Cortex of kidney (tissue), 1 donor: ENCODE measurements around the gene SYT1.
"Not testable (repeated sequence)": the region's sequence is repeated elsewhere in the genome, so short reads cannot be mapped to it uniquely, and the experiment has no call there.

Source experiments
- DNase-seq: peaks from one replicate; lab custom pipeline; 2025; lab: John Stamatoyannopoulos, UW

SYT1 gene

GRCh38 chr12:78864403-78864869 lies at the start of gene SYT1:
Gene SYT1, plus strand, starts transcription at chr12:78864774.
- DNase-seq, result no peak

- DNase-seq, result no peak
These were observed 46.1 kb upstream of the SYT1 start for GRCh38 chr12:78818487-78818886.

GRCh38 chr12:78820946-78821345 lies 43.6 kb upstream of the SYT1 start:
- no peak for DNase-seq

GRCh38 chr12:78824918-78825317 lies 39.7 kb upstream of the SYT1 start:
- DNase-seq, result no peak

GRCh38 chr12:78829690-78830089 lies 34.9 kb upstream of the SYT1 start:
- DNase-seq, result no peak

- no peak for DNase-seq
These were observed 29.1 kb upstream of the SYT1 start for GRCh38 chr12:78835493-78835892.

GRCh38 chr12:78840518-78841019 lies 24.0 kb upstream of the SYT1 start:
- not testable (repeated sequence) for DNase-seq

GRCh38 chr12:78853231-78853630 lies 11.3 kb upstream of the SYT1 start:
- no peak for DNase-seq

GRCh38 chr12:78863482-78864402 lies 832 bp upstream of the SYT1 start:
- DNase-seq, result no peak

GRCh38 chr12:78864870-78865463 lies 393 bp downstream of the SYT1 start:
- DNase-seq, result no peak

- DNase-seq, result no peak
These were observed 942 bp downstream of the SYT1 start for GRCh38 chr12:78865516-78865915.

GRCh38 chr12:78866518-78866917 lies 1.9 kb downstream of the SYT1 start:
- no peak for DNase-seq

GRCh38 chr12:78870539-78870938 lies 6.0 kb downstream of the SYT1 start:
- no peak for DNase-seq

- no peak for DNase-seq
These were observed 7.0 kb downstream of the SYT1 start for GRCh38 chr12:78871566-78871965.

- no peak for DNase-seq
These were observed 13.9 kb downstream of the SYT1 start for GRCh38 chr12:78878459-78878858.

- no peak for DNase-seq
These were observed 14.3 kb downstream of the SYT1 start for GRCh38 chr12:78878866-78879265.

GRCh38 chr12:78880078-78880477 lies 15.5 kb downstream of the SYT1 start:
- no peak for DNase-seq

- no peak for DNase-seq
These were observed 17.1 kb downstream of the SYT1 start for GRCh38 chr12:78881685-78882084.

GRCh38 chr12:78885466-78885865 lies 20.9 kb downstream of the SYT1 start:
- DNase-seq, result no peak

GRCh38 chr12:78886719-78887407 lies 22.3 kb downstream of the SYT1 start:
- DNase-seq, result no peak

GRCh38 chr12:78887444-78887843 lies 22.9 kb downstream of the SYT1 start:
- DNase-seq, result no peak

GRCh38 chr12:78888568-78888967 lies 24.0 kb downstream of the SYT1 start:
- DNase-seq, result no peak
